CD14-positive monocyte (primary cell): ENCODE measurements around the gene TTC3. TPM values are rescaled to one million over a fixed set of nuclear protein-coding genes. Genes with fewer than 3 reads are reported as not detected.

Experiments
- DNase-seq, 3 donors: peaks; one replicate each; pipeline ENCODE4 v3.0.0-alpha.2; 2011 to 2022
- H2AFZ ChIP-seq: 2 replicates; pipeline ENCODE4 v1.6.0; 2012; ENCODE audit warnings: mild to moderate bottlenecking, low read depth, low read length, inconsistent platforms; ENCODE audit not compliant: insufficient read depth, poor library complexity, severe bottlenecking
- H3K27ac ChIP-seq, 2 donors: 1 replicate in 1 of 2; 2 replicates in 1 of 2; pipeline ENCODE4 v1.5.1; 2012 to 2013; ENCODE audit warnings: low read length in 2 of 2, control low read depth in 1 of 2, inconsistent platforms in 1 of 2, low read depth in 1 of 2, mild to moderate bottlenecking in 1 of 2
- H3K27me3 ChIP-seq, 2 donors: one replicate each; pipeline versions ENCODE4 v1.6.0 to v1.6.1; 2011 to 2013; ENCODE audit warnings: low read length in 2 of 2; ENCODE audit not compliant: control insufficient read depth in 2 of 2, insufficient read depth in 2 of 2
- H3K36me3 ChIP-seq, 2 donors: replicated peaks in 1 of 2; 1 replicate in 1 of 2; 2 replicates in 1 of 2; pipeline versions ENCODE4 v1.5.1 to v1.6.1; 2012 to 2013; ENCODE audit warnings: low read length in 2 of 2, control low read depth in 1 of 2, inconsistent platforms in 1 of 2, mild to moderate bottlenecking in 1 of 2; ENCODE audit not compliant: insufficient read depth in 2 of 2, control insufficient read depth in 1 of 2
- H3K4me1 ChIP-seq, 2 donors: 1 replicate in 1 of 2; 2 replicates in 1 of 2; pipeline versions ENCODE4 v1.5.1 to v1.6.1; 2012 to 2013; ENCODE audit warnings: low read length in 2 of 2, control low read depth in 1 of 2, inconsistent platforms in 1 of 2, mild to moderate bottlenecking in 1 of 2, moderate library complexity in 1 of 2; ENCODE audit not compliant: insufficient read depth in 2 of 2, control insufficient read depth in 1 of 2
- H3K4me2 ChIP-seq: replicated peaks from 2 replicates; pipeline ENCODE3; 2012; ENCODE audit warnings: low read length, moderate library complexity, mild to moderate bottlenecking; ENCODE audit not compliant: poor library complexity, severe bottlenecking; ENCODE audit errors: extremely low read depth
- H3K4me3 ChIP-seq, 3 experiments: fragments of 200-600 bp in 1 of 3; sonication (generic) in 1 of 3; replicated peaks in 1 of 3; 1 replicate in 2 of 3; 2 replicates in 1 of 3; pipeline ENCODE4 v1.5.1; 2011 to 2013; ENCODE audit warnings: low read length in 3 of 3, mild to moderate bottlenecking in 3 of 3, control low read depth in 2 of 3, low read depth in 2 of 3, inconsistent platforms in 1 of 3, moderate library complexity in 1 of 3
- H3K79me2 ChIP-seq: 2 replicates; pipeline ENCODE4 v1.6.0; 2012; ENCODE audit warnings: mild to moderate bottlenecking, control low read depth, inconsistent platforms, low read length, moderate library complexity; ENCODE audit not compliant: insufficient read depth
- H3K9ac ChIP-seq: 2 replicates; pipeline ENCODE4 v1.6.0; 2017; ENCODE audit warnings: low read length, mild to moderate bottlenecking; ENCODE audit not compliant: insufficient read depth, poor library complexity, severe bottlenecking
- H3K9me3 ChIP-seq, 2 donors: replicated peaks in 1 of 2; 1 replicate in 1 of 2; 2 replicates in 1 of 2; pipeline versions ENCODE4 v1.5.1 to v1.6.1; 2012 to 2013; ENCODE audit warnings: low read length in 2 of 2, control low read depth in 1 of 2; ENCODE audit not compliant: control insufficient read depth in 1 of 2, insufficient read depth in 1 of 2
- H4K20me1 ChIP-seq: 2 replicates; pipeline ENCODE4 v1.6.0; 2012; ENCODE audit warnings: mild to moderate bottlenecking, low read length, control low read depth, moderate library complexity; ENCODE audit not compliant: insufficient read depth
- H3K27ac Mint-ChIP-seq, 7 donors: one replicate each; pipeline ENCODE4 v1.8.0; 2020; ENCODE audit warnings: mild to moderate bottlenecking in 7 of 7, mixed read lengths in 7 of 7, moderate library complexity in 6 of 7, inconsistent platforms in 2 of 7
- H3K27me3 Mint-ChIP-seq, 3 donors: one replicate each; pipeline ENCODE4 v1.8.0; 2021 to 2022; ENCODE audit warnings: low read depth in 3 of 3, mild to moderate bottlenecking in 3 of 3, mixed read lengths in 3 of 3, moderate library complexity in 3 of 3, inconsistent platforms in 1 of 3
- H3K36me3 Mint-ChIP-seq, 2 donors: one replicate each; pipeline ENCODE4 v1.8.0; 2020; ENCODE audit warnings: mixed read lengths in 2 of 2, inconsistent platforms in 1 of 2, mild to moderate bottlenecking in 1 of 2
- H3K4me1 Mint-ChIP-seq: one replicate; pipeline ENCODE4 v1.8.0; 2020; ENCODE audit warnings: mild to moderate bottlenecking, mixed read lengths
- H3K4me3 Mint-ChIP-seq, 2 donors: one replicate each; pipeline ENCODE4 v1.8.0; 2020; ENCODE audit warnings: mild to moderate bottlenecking in 2 of 2, mixed read lengths in 2 of 2, moderate library complexity in 1 of 2
- H3K9me3 Mint-ChIP-seq, 7 donors: one replicate each; pipeline ENCODE4 v1.8.0; 2020 to 2022; ENCODE audit warnings: mixed read lengths in 7 of 7, mild to moderate bottlenecking in 6 of 7, moderate library complexity in 6 of 7, inconsistent platforms in 2 of 7
- WGBS: methylation state at CpG from one replicate; pipeline ENCODE4 v1.1.5; 2013; ENCODE audit warnings: missing lambda C conversion rate; ENCODE audit not compliant: insufficient coverage; 5-methylcytosine and 5-hydroxymethylcytosine counted together
- intact Hi-C, 2 donors: fragments of 100-400 bp; cut with micrococcal nuclease; formaldehyde crosslinking; loops; one replicate each; pipeline versions ENCODE4 v1.15.0 to v1.15.1; 2023
- polyA plus RNA-seq, 3 donors: library from polyadenylated mRNA; depleted of rRNA in 1 of 3; unstranded in 2 of 3; stranded (reverse) in 1 of 3; fragments of 300-500 nt in 2 of 3; fragments of >200 nt in 1 of 3; fragmentation: Illumina TruSeq in 2 of 3; gene quantifications; 1 replicate in 2 of 3; 2 replicates in 1 of 3; pipeline ENCODE4 v1.2.3, GENCODE V29; 2012 to 2021
- TF ChIP-seq, protein P1 (sequence below): fragments of 200-600 bp; IDR thresholded peaks from one replicate; pipeline ENCODE4 v1.8.0; 2022; ENCODE audit warnings: antibody characterized with exemption, mild to moderate bottlenecking

TTC3 gene
- polyA plus RNA-seq, 3 donors = 9.6 to 35.4 (median 17.9) TPM

DNA sequence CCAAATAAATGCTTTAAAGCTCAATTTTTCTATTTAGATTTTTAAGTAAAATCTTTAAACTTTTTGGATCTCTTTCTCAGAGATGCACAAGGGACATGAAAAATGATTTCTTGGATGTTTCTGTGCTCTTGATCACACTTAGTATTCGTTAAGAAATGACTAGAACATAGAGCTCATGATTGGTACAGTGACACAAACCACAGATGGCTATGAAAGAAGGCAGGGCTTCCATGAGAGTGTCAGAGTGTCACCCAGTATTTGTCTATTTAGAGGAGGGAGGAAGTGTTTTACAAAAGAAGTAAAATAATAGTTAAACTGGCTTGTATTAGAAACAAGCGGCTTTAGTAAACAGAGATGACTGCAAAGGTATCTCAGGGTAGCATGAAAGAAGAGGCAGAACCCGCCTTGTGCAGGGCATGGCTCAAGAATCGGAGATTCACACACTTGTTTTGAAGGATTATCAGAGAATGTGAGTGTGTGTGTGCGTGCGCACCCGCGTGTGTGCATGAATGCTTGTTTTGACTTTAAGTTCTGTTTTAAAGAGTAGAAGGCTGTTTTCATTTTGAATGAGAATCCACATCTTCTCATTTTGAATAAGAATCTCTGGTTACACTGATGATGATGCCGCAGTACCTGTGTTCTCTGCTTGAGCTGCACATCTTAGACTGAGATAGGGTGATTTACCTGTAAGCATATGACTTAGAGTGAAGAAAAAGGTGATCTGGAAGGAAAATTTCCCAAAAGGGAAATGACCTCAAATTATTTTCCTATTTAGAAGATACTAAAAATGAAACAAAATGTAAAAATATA lies 111.9 kb downstream of the TTC3 start:
- Mint-ChIP-seq H3K36me3 (peaks cover 48 to 49% of the 10 kb centered on the region in 2 donors), H3K4me1 (no peaks in the 10 kb centered on the region), H3K9me3 (peaks cover 0 to 1% (median 0%) of the 10 kb centered on the region in 7 donors), H3K4me3 (no peak overlapping the region), H3K27ac (peak overlapping the region in 2 of 7 donors; percentile 44 to 57), H3K27me3 (no peaks in the 10 kb centered on the region)
- H2AFZ ChIP-seq = no peak overlapping the region
- DNase-seq = no peak
- H3K9ac ChIP-seq = no peak overlapping the region
- 100% methylated on average over 4 of the region's 9 CpGs for WGBS
- H4K20me1 ChIP-seq = no peaks in the 10 kb centered on the region
- intact Hi-C loops = no loop called here
- H3K36me3 ChIP-seq = peaks cover 21 to 72% of the 10 kb centered on the region in 2 donors
- H3K27ac ChIP-seq = no peak overlapping the region
- no peaks in the 10 kb centered on the region for H3K9me3 ChIP-seq
- H3K4me1 ChIP-seq = no peaks in the 10 kb centered on the region
- TF ChIP-seq, protein P1, sequence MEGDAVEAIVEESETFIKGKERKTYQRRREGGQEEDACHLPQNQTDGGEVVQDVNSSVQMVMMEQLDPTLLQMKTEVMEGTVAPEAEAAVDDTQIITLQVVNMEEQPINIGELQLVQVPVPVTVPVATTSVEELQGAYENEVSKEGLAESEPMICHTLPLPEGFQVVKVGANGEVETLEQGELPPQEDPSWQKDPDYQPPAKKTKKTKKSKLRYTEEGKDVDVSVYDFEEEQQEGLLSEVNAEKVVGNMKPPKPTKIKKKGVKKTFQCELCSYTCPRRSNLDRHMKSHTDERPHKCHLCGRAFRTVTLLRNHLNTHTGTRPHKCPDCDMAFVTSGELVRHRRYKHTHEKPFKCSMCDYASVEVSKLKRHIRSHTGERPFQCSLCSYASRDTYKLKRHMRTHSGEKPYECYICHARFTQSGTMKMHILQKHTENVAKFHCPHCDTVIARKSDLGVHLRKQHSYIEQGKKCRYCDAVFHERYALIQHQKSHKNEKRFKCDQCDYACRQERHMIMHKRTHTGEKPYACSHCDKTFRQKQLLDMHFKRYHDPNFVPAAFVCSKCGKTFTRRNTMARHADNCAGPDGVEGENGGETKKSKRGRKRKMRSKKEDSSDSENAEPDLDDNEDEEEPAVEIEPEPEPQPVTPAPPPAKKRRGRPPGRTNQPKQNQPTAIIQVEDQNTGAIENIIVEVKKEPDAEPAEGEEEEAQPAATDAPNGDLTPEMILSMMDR = no peak
- H3K79me2 ChIP-seq = no peaks in the 10 kb centered on the region
- no peak overlapping the region for H3K4me3 ChIP-seq
- no peaks in the 10 kb centered on the region for H3K27me3 ChIP-seq
- H3K4me2 ChIP-seq = no peak overlapping the region

DNA sequence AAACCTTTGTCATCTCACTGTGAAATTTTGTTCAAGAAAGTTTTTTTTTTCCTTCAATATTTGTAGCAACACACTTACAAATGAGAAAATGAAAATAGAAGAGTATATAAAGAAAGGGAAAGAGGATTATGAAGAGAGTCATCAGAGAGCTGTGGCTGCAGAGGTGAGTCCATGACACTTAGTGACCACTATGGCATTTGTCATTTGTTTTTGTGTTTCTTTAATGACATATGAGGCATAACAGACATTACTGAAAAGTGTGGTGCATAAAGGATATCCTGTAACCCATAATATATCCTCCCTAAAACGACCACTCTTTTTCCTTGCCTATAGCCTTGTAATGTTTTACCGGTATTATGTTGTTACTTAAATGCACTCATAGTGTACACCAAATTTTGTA lies 113.9 kb downstream of the TTC3 start:
- Histone ChIP-seq H3K27ac (no peak overlapping the region), H3K4me1 (no peaks in the 10 kb centered on the region), H3K36me3 (peaks cover 32 to 78% of the 10 kb centered on the region in 2 donors), H4K20me1 (no peaks in the 10 kb centered on the region), H3K27me3 (no peaks in the 10 kb centered on the region), H2AFZ (no peak overlapping the region), H3K9ac (no peak overlapping the region), H3K4me2 (no peak overlapping the region), H3K4me3 (no peak overlapping the region), H3K9me3 (no peaks in the 10 kb centered on the region), H3K79me2 (no peaks in the 10 kb centered on the region)
- Mint-ChIP-seq H3K9me3 (no peaks in the 10 kb centered on the region), H3K27ac (no peak overlapping the region), H3K27me3 (no peaks in the 10 kb centered on the region), H3K36me3 (peaks cover 57 to 64% of the 10 kb centered on the region in 2 donors), H3K4me1 (no peaks in the 10 kb centered on the region), H3K4me3 (no peak overlapping the region)
- WGBS = no CpG with 5 or more reads among the region's 2 CpGs
- TF ChIP-seq, protein P1 = no peak
- DNase-seq = no peak
- intact Hi-C loops = no loop called here
